GM23338 (cell line): ENCODE results near the gene TAGAP. TPM values are rescaled to one million over a fixed set of nuclear protein-coding genes. Genes with fewer than 3 reads are reported as not detected.
"Not testable (repeated sequence)": the region's sequence is repeated elsewhere in the genome, so short reads cannot be mapped to it uniquely, and the experiment has no call there.

Experiments used
- ATAC-seq: fragments of 200-7000 bp; cut with Tn5 transposase; 3 replicates; pipeline ENCODE4 v1.9.1; 2020
- DNase-seq: peaks from one replicate; pipeline ENCODE4 v3.0.0-alpha.2; 2015; ENCODE audit warnings: low spot score
- H2AFZ ChIP-seq: fragments of 200-600 bp; sonication (generic); 2 replicates; pipeline ENCODE4 v1.8.0; 2016; ENCODE audit warnings: antibody characterized with exemption, mild to moderate bottlenecking, moderate library complexity
- H3F3A ChIP-seq: fragments of 200-600 bp; sonication (generic); replicated peaks from 2 replicates; pipeline ENCODE4 v1.8.0; 2017; ENCODE audit warnings: antibody characterized with exemption, mixed run types, low read depth
- H3K27ac ChIP-seq: fragments of 200-600 bp; sonication (generic); 2 replicates; pipeline ENCODE4 v1.6.1; 2016; ENCODE audit warnings: low read depth
- H3K27me3 ChIP-seq: fragments of 200-600 bp; sonication (generic); 2 replicates; pipeline ENCODE4 v1.8.0; 2016; ENCODE audit warnings: mild to moderate bottlenecking, mixed run types, moderate library complexity; ENCODE audit not compliant: insufficient read depth
- H3K36me3 ChIP-seq: fragments of 200-600 bp; sonication (generic); 2 replicates; pipeline ENCODE4 v1.8.0; 2016; ENCODE audit warnings: mild to moderate bottlenecking; ENCODE audit not compliant: insufficient read depth
- H3K4me1 ChIP-seq: fragments of 200-600 bp; sonication (generic); 2 replicates; pipeline ENCODE4 v1.8.0; 2016; ENCODE audit warnings: mild to moderate bottlenecking, moderate library complexity; ENCODE audit not compliant: insufficient read depth
- H3K4me2 ChIP-seq: fragments of 200-600 bp; sonication (generic); 2 replicates; pipeline ENCODE4 v1.7.1; 2017; ENCODE audit warnings: mixed run types
- H3K4me3 ChIP-seq: fragments of 200-600 bp; sonication (generic); 2 replicates; pipeline ENCODE4 v1.6.1; 2016; ENCODE audit warnings: mixed run types
- H3K79me2 ChIP-seq: fragments of 200-600 bp; sonication (generic); replicated peaks from 2 replicates; pipeline ENCODE4 v1.8.0; 2017; ENCODE audit warnings: mild to moderate bottlenecking; ENCODE audit not compliant: insufficient read depth
- H3K9me2 ChIP-seq: fragments of 200-600 bp; sonication (generic); 2 replicates; pipeline ENCODE4 v1.8.0; 2017; ENCODE audit not compliant: insufficient read depth
- H4K20me1 ChIP-seq: fragments of 200-600 bp; sonication (generic); replicated peaks from 2 replicates; pipeline ENCODE4 v1.8.0; 2017; ENCODE audit warnings: mild to moderate bottlenecking; ENCODE audit not compliant: insufficient read depth
- H3K27ac Mint-ChIP-seq: 2 replicates; pipeline ENCODE4 v1.8.0; 2020; ENCODE audit warnings: inconsistent platforms, mild to moderate bottlenecking, moderate library complexity, mixed read lengths
- H3K27me3 Mint-ChIP-seq: 3 replicates; pipeline ENCODE4 v1.8.0; 2022; ENCODE audit warnings: low read depth, mild to moderate bottlenecking, moderate library complexity, mixed read lengths, inconsistent platforms; ENCODE audit not compliant: insufficient read depth, poor library complexity
- H3K36me3 Mint-ChIP-seq: 3 replicates; pipeline ENCODE4 v1.8.0; 2021; ENCODE audit warnings: low read depth, mild to moderate bottlenecking, inconsistent platforms, moderate library complexity, mixed read lengths
- H3K4me1 Mint-ChIP-seq: 3 replicates; pipeline ENCODE4 v1.8.0; 2020; ENCODE audit warnings: mild to moderate bottlenecking, inconsistent platforms, mixed read lengths
- H3K4me3 Mint-ChIP-seq: 3 replicates; pipeline ENCODE4 v1.8.0; 2021; ENCODE audit warnings: moderate library complexity, mild to moderate bottlenecking, inconsistent platforms, mixed read lengths
- H3K9me3 Mint-ChIP-seq: 3 replicates; pipeline ENCODE4 v1.8.0; 2020; ENCODE audit warnings: moderate library complexity, mild to moderate bottlenecking, inconsistent platforms, mixed read lengths
- EZH2 ChIP-seq: fragments of 200-600 bp; sonication (generic); IDR thresholded peaks from one replicate; pipeline ENCODE4 v1.8.0; 2017; ENCODE audit warnings: antibody characterized with exemption, mild to moderate bottlenecking, low read depth; ENCODE audit not compliant: unreplicated experiment
- JUNB ChIP-seq: IDR thresholded peaks from one replicate; pipeline ENCODE4 v1.6.1; 2016; ENCODE audit warnings: antibody characterized with exemption; ENCODE audit not compliant: unreplicated experiment
- POLR2AphosphoS5 ChIP-seq: IDR thresholded peaks from 2 replicates; pipeline ENCODE4 v1.6.1; 2016; ENCODE audit warnings: antibody characterized with exemption, low read depth
- STAT1 ChIP-seq: IDR thresholded peaks from one replicate; pipeline ENCODE4 v1.6.1; 2016; ENCODE audit warnings: antibody characterized with exemption; ENCODE audit not compliant: unreplicated experiment
- ZNF462 ChIP-seq: fragments of 250-450 bp; sonication (Bioruptor Pico); IDR thresholded peaks from 2 replicates; pipeline ENCODE4 v1.5.0; 2020; ENCODE audit warnings: mild to moderate bottlenecking, moderate library complexity
- polyA plus RNA-seq: library from polyadenylated mRNA; unstranded; fragments of >200 nt; fragmentation: Nextera tagmentation; extraction: Ambion mirVana; gene quantifications from 2 replicates; pipeline ENCODE4 v1.2.1, GENCODE V29; 2016
- total RNA-seq: library from RNA; depleted of rRNA; stranded (reverse); fragments of >200 nt; shearing (Covaris generic); gene quantifications from 2 replicates; pipeline ENCODE4 v1.2.3, GENCODE V29; 2014
- TF ChIP-seq, protein P1 (sequence below), 2 experiments: fragments of 200-600 bp in 1 of 2; sonication (generic) in 1 of 2; conservative IDR thresholded peaks; 2 replicates each; pipeline versions ENCODE4 v1.5.1 to v1.6.1; 2016 to 2017; ENCODE audit warnings: antibody characterized with exemption in 2 of 2, low read depth in 2 of 2, mild to moderate bottlenecking in 2 of 2, moderate library complexity in 1 of 2

Gene TAGAP
- total and polyA plus RNA-seq, 2 experiments from 2014 or later, result not detected

DNA sequence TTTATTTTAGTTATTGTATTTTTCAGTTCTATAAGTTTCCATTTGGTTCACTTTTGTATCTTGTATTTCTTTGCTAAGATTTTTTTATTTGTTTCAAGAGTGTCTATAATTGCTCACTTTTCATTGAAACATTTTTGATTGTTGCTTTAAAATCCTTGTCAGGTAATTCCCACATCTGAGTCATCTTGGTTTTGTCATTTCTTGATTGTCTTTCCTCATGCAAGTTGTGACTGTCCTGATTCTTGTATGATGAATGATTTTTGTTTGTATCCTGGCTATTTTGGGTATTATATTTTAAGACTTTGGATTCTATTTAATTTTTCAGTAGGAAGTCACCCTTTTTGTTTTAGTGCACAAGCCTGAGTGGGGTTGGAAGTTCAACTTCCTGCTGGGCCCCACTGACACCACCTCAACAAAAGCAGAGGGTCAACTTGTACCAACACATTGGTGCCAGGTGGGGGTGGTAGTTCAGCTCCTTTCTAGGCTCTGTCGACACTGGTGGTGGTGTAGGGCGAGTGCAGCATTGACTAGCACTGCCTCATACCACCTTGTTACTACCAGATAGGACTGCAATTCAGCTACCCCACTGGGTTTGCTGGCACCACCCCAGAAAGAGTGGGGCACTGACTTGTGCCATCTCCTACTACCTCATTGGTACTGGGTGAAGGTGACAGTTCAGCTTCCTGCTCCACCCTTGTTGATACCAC, 53.6 kb downstream of the TAGAP start:
- Histone ChIP-seq H3K27ac (no peak overlapping the region), H3K9me2 (no peaks in the 10 kb centered on the region), H3K4me3 (no peak overlapping the region), H3F3A (no peaks in the 10 kb centered on the region), H3K4me2 (no peak overlapping the region), H3K27me3 (no peaks in the 10 kb centered on the region), H4K20me1 (no peaks in the 10 kb centered on the region), H3K36me3 (no peaks in the 10 kb centered on the region), H3K79me2 (no peaks in the 10 kb centered on the region), H2AFZ (no peak overlapping the region), H3K4me1 (no peaks in the 10 kb centered on the region)
- TF ChIP-seq EZH2, result no peak
- TF ChIP-seq, protein P1, sequence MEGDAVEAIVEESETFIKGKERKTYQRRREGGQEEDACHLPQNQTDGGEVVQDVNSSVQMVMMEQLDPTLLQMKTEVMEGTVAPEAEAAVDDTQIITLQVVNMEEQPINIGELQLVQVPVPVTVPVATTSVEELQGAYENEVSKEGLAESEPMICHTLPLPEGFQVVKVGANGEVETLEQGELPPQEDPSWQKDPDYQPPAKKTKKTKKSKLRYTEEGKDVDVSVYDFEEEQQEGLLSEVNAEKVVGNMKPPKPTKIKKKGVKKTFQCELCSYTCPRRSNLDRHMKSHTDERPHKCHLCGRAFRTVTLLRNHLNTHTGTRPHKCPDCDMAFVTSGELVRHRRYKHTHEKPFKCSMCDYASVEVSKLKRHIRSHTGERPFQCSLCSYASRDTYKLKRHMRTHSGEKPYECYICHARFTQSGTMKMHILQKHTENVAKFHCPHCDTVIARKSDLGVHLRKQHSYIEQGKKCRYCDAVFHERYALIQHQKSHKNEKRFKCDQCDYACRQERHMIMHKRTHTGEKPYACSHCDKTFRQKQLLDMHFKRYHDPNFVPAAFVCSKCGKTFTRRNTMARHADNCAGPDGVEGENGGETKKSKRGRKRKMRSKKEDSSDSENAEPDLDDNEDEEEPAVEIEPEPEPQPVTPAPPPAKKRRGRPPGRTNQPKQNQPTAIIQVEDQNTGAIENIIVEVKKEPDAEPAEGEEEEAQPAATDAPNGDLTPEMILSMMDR (conservative IDR thresholded peaks at IDR 0.05; ENCODE audit: low read depth in 2 of 2), result peak; percentile 44 to 59
- H3K9me3 Mint-ChIP-seq, result no peaks in the 10 kb centered on the region; the same call in 2 of the 3 replicates
- H3K27me3 Mint-ChIP-seq, result no peaks in the 10 kb centered on the region
- H3K36me3 Mint-ChIP-seq, result no peaks in the 10 kb centered on the region; the same call in 1 of the 3 replicates
- peak; percentile 80 for ATAC-seq
- H3K4me3 Mint-ChIP-seq, result no peak overlapping the region
- H3K4me1 Mint-ChIP-seq, result no peaks in the 10 kb centered on the region
- H3K27ac Mint-ChIP-seq, result no peak overlapping the region
- peak; percentile 53 for DNase-seq

DNA sequence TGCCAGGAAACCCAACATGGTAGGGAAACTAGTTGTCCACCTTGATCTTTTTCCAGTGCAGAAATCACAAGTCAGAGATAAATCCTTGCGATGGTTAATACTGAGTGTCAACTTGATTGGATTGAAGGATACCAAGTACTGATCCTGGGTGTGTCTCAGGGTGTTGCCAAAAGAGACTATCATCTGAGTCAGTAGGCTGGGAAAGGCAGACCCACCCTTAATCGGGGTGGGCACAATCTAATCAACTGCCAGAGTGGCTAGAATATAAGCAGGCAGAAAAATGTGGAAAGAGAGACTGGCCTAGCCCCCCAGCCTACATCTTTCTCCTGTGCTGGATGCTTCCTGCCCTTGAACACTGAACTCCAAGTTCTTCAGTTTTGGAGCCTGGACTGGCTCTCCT, 55.1 kb downstream of the TAGAP start:
- not testable (repeated sequence) for DNase-seq, H3K36me3 ChIP-seq, H3K27ac ChIP-seq, H3F3A ChIP-seq, H3K27me3 ChIP-seq, H3K36me3 Mint-ChIP-seq, H3K9me3 Mint-ChIP-seq, H3K27me3 Mint-ChIP-seq, H3K79me2 ChIP-seq, H3K9me2 ChIP-seq, H3K4me3 ChIP-seq, ATAC-seq, H3K27ac Mint-ChIP-seq, H3K4me1 Mint-ChIP-seq, H3K4me1 ChIP-seq, H4K20me1 ChIP-seq, H2AFZ ChIP-seq, H3K4me3 Mint-ChIP-seq, H3K4me2 ChIP-seq

DNA sequence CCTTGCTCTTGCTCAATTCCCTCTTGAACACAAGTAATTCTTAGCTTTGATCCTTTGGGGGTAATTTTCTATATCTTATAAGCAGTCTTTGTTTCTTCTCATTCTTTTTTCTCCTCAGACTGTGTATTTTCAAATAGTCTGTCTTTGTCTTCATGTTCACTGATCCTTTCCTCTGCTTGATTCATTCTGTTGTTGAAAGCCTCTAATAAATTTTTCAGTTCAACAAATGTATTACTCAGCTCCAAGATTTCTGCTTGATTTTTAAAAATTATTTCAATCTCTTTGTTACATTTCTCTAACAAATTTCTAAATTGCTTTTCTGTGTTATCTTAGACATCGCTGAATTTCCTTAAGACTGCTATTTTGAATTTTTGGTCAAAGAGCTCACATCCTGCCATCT, 56.3 kb downstream of the TAGAP start:
- Histone ChIP-seq H4K20me1 (no peaks in the 10 kb centered on the region), H3F3A (no peaks in the 10 kb centered on the region), H2AFZ (no peak overlapping the region), H3K4me3 (no peak overlapping the region), H3K27me3 (no peaks in the 10 kb centered on the region), H3K79me2 (no peaks in the 10 kb centered on the region), H3K27ac (no peak overlapping the region), H3K9me2 (no peaks in the 10 kb centered on the region), H3K36me3 (no peaks in the 10 kb centered on the region), H3K4me2 (no peak overlapping the region), H3K4me1 (no peaks in the 10 kb centered on the region)
- no peaks in the 10 kb centered on the region; the same call in 2 of the 3 replicates for H3K9me3 Mint-ChIP-seq
- no peaks in the 10 kb centered on the region for H3K4me1 Mint-ChIP-seq
- no peak overlapping the region for H3K4me3 Mint-ChIP-seq
- DNase-seq, result no peak
- no peaks in the 10 kb centered on the region; the same call in 1 of the 3 replicates for H3K36me3 Mint-ChIP-seq
- no peak overlapping the region for H3K27ac Mint-ChIP-seq
- no peak for ATAC-seq
- no peaks in the 10 kb centered on the region for H3K27me3 Mint-ChIP-seq
- TF ChIP-seq POLR2AphosphoS5 (no peak), ZNF462 (CRISPR knock-in tag) (no peak), JUNB (no peak), STAT1 (no peak)
- TF ChIP-seq, protein P1 (conservative IDR thresholded peaks at IDR 0.05; ENCODE audit: low read depth in 2 of 2), result no peak
